Parathyroid adenoma (tissue), 2 donors: ENCODE results near the gene PRKG1.
"Not testable (repeated sequence)": the region's sequence is repeated elsewhere in the genome, so short reads cannot be mapped to it uniquely, and the experiment has no call there.

Experiments used
- H2AFZ ChIP-seq: fragments of 300-600 bp; sonication (generic); one replicate; pipeline ENCODE4 v1.7.0; 2017; ENCODE audit warnings: antibody characterized with exemption, mild to moderate bottlenecking
- H3K27ac ChIP-seq: fragments of 300-600 bp; sonication (generic); one replicate; pipeline ENCODE4 v1.7.0; 2017
- H3K27me3 ChIP-seq: fragments of 300-600 bp; sonication (generic); one replicate; pipeline ENCODE4 v1.7.0; 2017; ENCODE audit warnings: low read length; ENCODE audit not compliant: control insufficient read depth, insufficient read depth
- H3K36me3 ChIP-seq: fragments of 300-600 bp; sonication (generic); one replicate; pipeline ENCODE4 v1.7.0; 2017; ENCODE audit warnings: low read length; ENCODE audit not compliant: control insufficient read depth, insufficient read depth
- H3K4me1 ChIP-seq: fragments of 300-600 bp; sonication (generic); one replicate; pipeline ENCODE4 v1.7.0; 2017; ENCODE audit warnings: control low read depth
- H3K4me2 ChIP-seq: fragments of 300-600 bp; sonication (generic); one replicate; pipeline ENCODE4 v1.7.0; 2017; ENCODE audit warnings: low read length
- H3K4me3 ChIP-seq: fragments of 300-600 bp; sonication (generic); one replicate; pipeline ENCODE4 v1.7.0; 2017; ENCODE audit warnings: low read depth, low read length
- H3K79me2 ChIP-seq: fragments of 300-600 bp; sonication (generic); one replicate; pipeline ENCODE4 v1.7.0; 2017; ENCODE audit warnings: control low read depth
- H3K9ac ChIP-seq: fragments of 300-600 bp; sonication (generic); one replicate; pipeline ENCODE4 v1.7.0; 2017; ENCODE audit warnings: mild to moderate bottlenecking
- H3K9me3 ChIP-seq: fragments of 300-600 bp; sonication (generic); one replicate; pipeline ENCODE4 v1.7.0; 2017; ENCODE audit warnings: low read length; ENCODE audit not compliant: control insufficient read depth
- CTCF ChIP-seq: fragments of 300-600 bp; sonication (generic); IDR thresholded peaks from one replicate; pipeline ENCODE4 v1.7.0; 2017; ENCODE audit warnings: antibody characterized with exemption, mild to moderate bottlenecking
- donor health status: primary hyperparathyroidism.

PRKG1 gene

GRCh38 chr10:51325649-51326048 is 251.4 kb downstream of the PRKG1 start:
- Histone ChIP-seq H3K27ac (no peak overlapping the region), H3K4me3 (no peak overlapping the region), H3K9ac (no peak overlapping the region), H3K4me1 (no peaks in the 10 kb centered on the region), H3K9me3 (no peaks in the 10 kb centered on the region), H2AFZ (no peak overlapping the region), H3K27me3 (no peaks in the 10 kb centered on the region), H3K4me2 (no peak overlapping the region), H3K36me3 (no peaks in the 10 kb centered on the region), H3K79me2 (peaks cover 4% of the 10 kb centered on the region)
- no peak for TF ChIP-seq CTCF

- no peak overlapping the region for H3K4me2 ChIP-seq
- no peak overlapping the region for H3K27ac ChIP-seq
- no peaks in the 10 kb centered on the region for H3K9me3 ChIP-seq
- H3K79me2 ChIP-seq: peaks cover 4% of the 10 kb centered on the region
- H3K4me1 ChIP-seq: no peaks in the 10 kb centered on the region
- no peak for TF ChIP-seq CTCF
- H3K4me3 ChIP-seq: no peak overlapping the region
- H3K9ac ChIP-seq: no peak overlapping the region
- H3K27me3 ChIP-seq: no peaks in the 10 kb centered on the region
- H3K36me3 ChIP-seq: no peaks in the 10 kb centered on the region
- no peak overlapping the region for H2AFZ ChIP-seq
Measured at GRCh38 chr10:51326174-51326573, 251.9 kb downstream of the PRKG1 start.

- no peak for TF ChIP-seq CTCF
- no peaks in the 10 kb centered on the region for H3K9me3 ChIP-seq
- no peaks in the 10 kb centered on the region for H3K27me3 ChIP-seq
Measured at GRCh38 chr10:51327432-51327831, 253.1 kb downstream of the PRKG1 start.

GRCh38 chr10:51340366-51340765 is 266.1 kb downstream of the PRKG1 start:
- no peak for TF ChIP-seq CTCF

More at GRCh38 chr10:51327432-51327831, 253.1 kb downstream of the PRKG1 start:
- Histone ChIP-seq H3K36me3 (no peaks in the 10 kb centered on the region), H3K4me3 (no peak overlapping the region), H3K27ac (no peak overlapping the region), H2AFZ (no peak overlapping the region), H3K9ac (no peak overlapping the region), H3K4me2 (no peak overlapping the region), H3K4me1 (no peaks in the 10 kb centered on the region), H3K79me2 (peaks cover 4% of the 10 kb centered on the region)

GRCh38 chr10:51340845-51341610 is 266.7 kb downstream of the PRKG1 start:
- Histone ChIP-seq H3K27me3 (no peaks in the 10 kb centered on the region), H3K9me3 (no peaks in the 10 kb centered on the region), H3K36me3 (peaks cover 2% of the 10 kb centered on the region), H3K79me2 (peaks cover 5% of the 10 kb centered on the region), H3K4me3 (no peak overlapping the region), H3K4me1 (peaks cover 2% of the 10 kb centered on the region), H2AFZ (no peak overlapping the region), H3K9ac (no peak overlapping the region), H3K4me2 (no peak overlapping the region), H3K27ac (no peak overlapping the region)
- TF ChIP-seq CTCF: no peak

More at GRCh38 chr10:51340366-51340765, 266.1 kb downstream of the PRKG1 start:
- no peak overlapping the region for H2AFZ ChIP-seq
- H3K36me3 ChIP-seq: peaks cover 2% of the 10 kb centered on the region
- no peaks in the 10 kb centered on the region for H3K27me3 ChIP-seq
- peaks cover 2% of the 10 kb centered on the region for H3K4me1 ChIP-seq
- no peak overlapping the region for H3K4me2 ChIP-seq
- no peak overlapping the region for H3K9ac ChIP-seq
- H3K27ac ChIP-seq: no peak overlapping the region
- H3K79me2 ChIP-seq: peaks cover 5% of the 10 kb centered on the region
- no peak overlapping the region for H3K4me3 ChIP-seq
- H3K9me3 ChIP-seq: no peaks in the 10 kb centered on the region

GRCh38 chr10:51341745-51342144 is 267.5 kb downstream of the PRKG1 start:
- not testable (repeated sequence) for H3K27ac ChIP-seq, H3K4me3 ChIP-seq, H3K9me3 ChIP-seq, H3K4me1 ChIP-seq, H2AFZ ChIP-seq, H3K79me2 ChIP-seq, H3K9ac ChIP-seq, H3K27me3 ChIP-seq, H3K4me2 ChIP-seq, H3K36me3 ChIP-seq
